ENCODE measurements around the gene IFNAR2.

IFNAR2 gene

GRCh38 chr21:33268393-33268736 lies 38.6 kb downstream of the IFNAR2 start:
- DNase-seq (ENCODE audit: insufficient read length, low spot score) = no peak
- FAIRE-seq = no peak
- TF ChIP-seq CTCF (IDR thresholded peaks at IDR 0.05; ENCODE audit: insufficient read depth, missing control alignments) = no peak

- no peak for FAIRE-seq
- DNase-seq (ENCODE audit: insufficient read length, low spot score) = no peak
- no peak for TF ChIP-seq CTCF (IDR thresholded peaks at IDR 0.05; ENCODE audit: insufficient read depth, missing control alignments)
Measured at GRCh38 chr21:33268737-33269441, 39.2 kb downstream of the IFNAR2 start.

DNA sequence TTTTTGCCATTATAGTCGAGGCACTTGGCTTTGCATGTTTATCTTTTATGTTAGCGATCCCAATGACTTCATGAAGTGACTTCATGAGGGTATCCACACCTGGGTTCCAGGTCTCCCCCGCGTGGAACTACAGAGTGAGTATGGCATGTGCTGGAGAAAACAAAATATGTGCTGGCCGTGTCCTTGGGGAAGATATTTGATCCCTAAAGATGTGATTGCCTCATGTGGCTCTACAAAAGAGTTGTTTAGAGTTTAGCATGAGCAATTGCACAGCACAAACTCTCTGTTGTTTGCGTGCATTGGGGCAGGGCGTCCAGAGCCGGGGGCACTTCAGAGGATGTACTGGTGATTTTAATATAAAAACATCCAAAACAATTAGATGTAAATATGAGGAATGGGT lies 41.2 kb downstream of the IFNAR2 start:
- DNase-seq (ENCODE audit: insufficient read length, low spot score) = no peak
- no peak for FAIRE-seq
- TF ChIP-seq CTCF (IDR thresholded peaks at IDR 0.05; ENCODE audit: insufficient read depth, missing control alignments) = no peak

GRCh38 chr21:33273044-33273443 lies 43.3 kb downstream of the IFNAR2 start:
- no peak for DNase-seq (ENCODE audit: insufficient read length, low spot score)
- TF ChIP-seq CTCF (IDR thresholded peaks at IDR 0.05; ENCODE audit: insufficient read depth, missing control alignments) = no peak
- FAIRE-seq = no peak

GRCh38 chr21:33278721-33279120 lies 49.0 kb downstream of the IFNAR2 start:
- FAIRE-seq = no peak
- no peak for DNase-seq (ENCODE audit: insufficient read length, low spot score)
- TF ChIP-seq CTCF (IDR thresholded peaks at IDR 0.05; ENCODE audit: insufficient read depth, missing control alignments) = no peak

DNA sequence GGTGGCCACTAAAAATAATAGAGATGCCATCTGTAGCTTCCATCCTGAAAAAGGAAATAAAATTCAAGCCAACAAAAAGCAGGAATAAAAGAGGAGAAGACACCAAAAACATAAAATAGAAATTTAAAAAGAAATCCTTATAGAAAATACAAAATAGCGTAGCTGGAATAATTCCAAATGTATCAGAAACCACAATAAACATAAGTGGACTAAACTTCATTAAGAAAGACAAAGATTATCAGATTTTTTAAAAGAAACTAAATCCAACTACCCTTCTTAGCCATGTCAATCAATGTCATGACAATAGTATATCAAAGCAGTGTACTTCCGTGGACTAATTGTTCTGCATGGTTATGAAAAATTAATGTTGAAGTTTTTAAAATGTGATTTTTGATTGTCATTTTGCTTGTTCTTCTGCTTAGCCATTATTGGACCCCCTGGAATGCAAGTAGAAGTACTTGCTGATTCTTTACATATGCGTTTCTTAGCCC lies 49.6 kb downstream of the IFNAR2 start:
- DNase-seq (ENCODE audit: insufficient read length, low spot score) (no peak), FAIRE-seq (no peak)
- TF ChIP-seq CTCF (IDR thresholded peaks at IDR 0.05; ENCODE audit: insufficient read depth, missing control alignments) = no peak

Measured in D721Med (cell line).